ENCODE measurements around the gene DCD. TPM values are rescaled to one million over a fixed set of nuclear protein-coding genes. Genes with fewer than 3 reads are reported as not detected.

DCD gene
- total and polyA plus RNA-seq, 10 of the 15 experiments (the other 5 are each of a cell fraction or from before 2014, with no cell fraction given) = not detected

DNA sequence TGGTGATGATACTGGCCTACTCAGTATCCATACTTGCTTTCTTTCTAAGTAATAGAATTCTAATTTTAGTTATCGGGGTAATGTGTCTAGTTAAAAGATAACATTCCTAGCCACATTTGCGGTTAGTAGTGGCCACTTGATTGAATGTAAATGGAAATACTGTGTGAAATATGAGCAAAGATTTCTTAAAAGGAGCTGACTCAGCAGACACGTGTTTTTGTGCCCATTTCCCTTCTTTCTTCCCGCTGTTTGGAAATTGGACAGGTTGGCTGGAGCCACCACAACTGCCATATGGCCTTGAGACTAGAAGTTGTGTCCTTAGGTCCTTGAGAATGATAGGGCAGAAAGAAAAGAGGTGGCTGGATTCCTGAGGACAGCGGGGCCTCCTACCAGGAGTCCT lies 19.8 kb upstream of the DCD start (continued):
- TF ChIP-seq NFXL1 (IDR thresholded peaks at IDR 0.05; ENCODE audit: borderline replicate concordance) (no peak), FOXK2 (IDR thresholded peaks at IDR 0.05) (no peak), NR2F1 (conservative IDR thresholded peaks at IDR 0.05) (no peak), BACH1 (IDR thresholded peaks at IDR 0.05; ENCODE audit: borderline replicate concordance) (no peak), ZSCAN29 (IDR thresholded peaks at IDR 0.05) (no peak)
- TF ChIP-seq, protein P1, sequence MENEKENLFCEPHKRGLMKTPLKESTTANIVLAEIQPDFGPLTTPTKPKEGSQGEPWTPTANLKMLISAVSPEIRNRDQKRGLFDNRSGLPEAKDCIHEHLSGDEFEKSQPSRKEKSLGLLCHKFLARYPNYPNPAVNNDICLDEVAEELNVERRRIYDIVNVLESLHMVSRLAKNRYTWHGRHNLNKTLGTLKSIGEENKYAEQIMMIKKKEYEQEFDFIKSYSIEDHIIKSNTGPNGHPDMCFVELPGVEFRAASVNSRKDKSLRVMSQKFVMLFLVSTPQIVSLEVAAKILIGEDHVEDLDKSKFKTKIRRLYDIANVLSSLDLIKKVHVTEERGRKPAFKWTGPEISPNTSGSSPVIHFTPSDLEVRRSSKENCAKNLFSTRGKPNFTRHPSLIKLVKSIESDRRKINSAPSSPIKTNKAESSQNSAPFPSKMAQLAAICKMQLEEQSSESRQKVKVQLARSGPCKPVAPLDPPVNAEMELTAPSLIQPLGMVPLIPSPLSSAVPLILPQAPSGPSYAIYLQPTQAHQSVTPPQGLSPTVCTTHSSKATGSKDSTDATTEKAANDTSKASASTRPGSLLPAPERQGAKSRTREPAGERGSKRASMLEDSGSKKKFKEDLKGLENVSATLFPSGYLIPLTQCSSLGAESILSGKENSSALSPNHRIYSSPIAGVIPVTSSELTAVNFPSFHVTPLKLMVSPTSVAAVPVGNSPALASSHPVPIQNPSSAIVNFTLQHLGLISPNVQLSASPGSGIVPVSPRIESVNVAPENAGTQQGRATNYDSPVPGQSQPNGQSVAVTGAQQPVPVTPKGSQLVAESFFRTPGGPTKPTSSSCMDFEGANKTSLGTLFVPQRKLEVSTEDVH (IDR thresholded peaks at IDR 0.05; ENCODE audit: low read depth, partially characterized antibody) = no peak
- TF ChIP-seq, protein P2, sequence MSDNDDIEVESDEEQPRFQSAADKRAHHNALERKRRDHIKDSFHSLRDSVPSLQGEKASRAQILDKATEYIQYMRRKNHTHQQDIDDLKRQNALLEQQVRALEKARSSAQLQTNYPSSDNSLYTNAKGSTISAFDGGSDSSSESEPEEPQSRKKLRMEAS (IDR thresholded peaks at IDR 0.05; ENCODE audit: low read depth, low read length) = no peak

DNA sequence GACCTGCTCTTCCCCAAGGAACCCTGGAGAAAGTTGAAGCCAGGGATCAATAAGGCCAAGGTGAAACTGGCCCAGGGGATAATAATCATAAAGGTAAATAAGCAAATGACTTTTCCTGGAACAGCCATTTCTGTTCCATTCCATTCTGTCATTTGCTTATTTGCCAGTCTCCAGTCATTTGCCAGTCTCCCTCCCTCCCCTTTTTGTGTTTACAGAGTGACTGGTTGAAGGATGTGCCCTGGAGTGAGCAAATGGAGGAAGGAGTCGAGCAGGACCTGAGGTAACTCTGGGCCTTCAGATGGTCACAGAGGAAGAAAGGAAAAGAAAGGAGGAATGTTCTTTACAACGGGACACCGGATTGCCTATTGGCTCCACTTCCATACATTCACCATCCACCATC lies 17.8 kb upstream of the DCD start:
- no peaks in the 10 kb centered on the region for H4K20me1 ChIP-seq (ENCODE audit: control insufficient read depth, insufficient read depth)
- ChIA-PET SMC1A (ENCODE audit: uncharacterized antibody, unreplicated experiment) (no interaction called here), CTCF (no interaction called here), POLR2A (no interaction called here), RAD21 (ENCODE audit: unreplicated experiment) (no interaction called here)
- no peak overlapping the region for H3K4me3 ChIP-seq
- H3K9me3 ChIP-seq (replicated peaks; ENCODE audit: control insufficient read depth, insufficient read depth, low read length) = no peaks in the 10 kb centered on the region; the same call in 2 of the 3 replicates
- no peaks in the 10 kb centered on the region for H3K27me3 ChIP-seq (replicated peaks in 1 of 2; ENCODE audit: control insufficient read depth in 2 of 2, insufficient read depth in 2 of 2, low read length in 1 of 2)
- H2AFZ ChIP-seq (ENCODE audit: control insufficient read depth, low read depth, low read length) = no peak overlapping the region
- no peak for ATAC-seq
- DNase-seq (ENCODE audit: low read depth, low spot score) = no peak
- H3K36me3 ChIP-seq (ENCODE audit: control insufficient read depth in 2 of 2, insufficient read depth in 2 of 2, low read length in 1 of 2) = no peaks in the 10 kb centered on the region
- FAIRE-seq = no peak
- no TSS peak for BruUV-seq (replicated peaks)
- H3K4me2 ChIP-seq (ENCODE audit: control insufficient read depth, insufficient read depth) = no peak overlapping the region
- H3K4me1 ChIP-seq (ENCODE audit: control insufficient read depth, insufficient read depth, low read length) = peaks cover 6% of the 10 kb centered on the region; the same call in 1 of the 2 replicates
- in situ Hi-C loops (cut with MboI) = no loop called here
- no peaks in the 10 kb centered on the region for H3K79me2 ChIP-seq (ENCODE audit: control insufficient read depth, insufficient read depth, low read length)
- H3K9ac ChIP-seq (ENCODE audit: control insufficient read depth, insufficient read depth, low read length) = no peak overlapping the region
- H3K27ac ChIP-seq (ENCODE audit: control insufficient read depth, insufficient read depth) = no peak overlapping the region
- 55% methylated on average over 3 of the region's 3 CpGs for WGBS (ENCODE audit: insufficient coverage, insufficient replicate concordance, low lambda C conversion rate, missing lambda C conversion rate)
- intact Hi-C loops (cut with micrococcal nuclease; ENCODE audit: unreplicated experiment) = no loop called here
- TF ChIP-seq RCOR1 (conservative IDR thresholded peaks at IDR 0.05; ENCODE audit: low read depth, low read length) (no peak), HDGF (IDR thresholded peaks at IDR 0.05) (no peak), SMARCA5 (IDR thresholded peaks at IDR 0.05) (no peak), NFXL1 (IDR thresholded peaks at IDR 0.05; ENCODE audit: borderline replicate concordance) (no peak), JUND (IDR thresholded peaks at IDR 0.05; ENCODE audit: low read depth, low read length) (no peak), ETV6 (conservative IDR thresholded peaks at IDR 0.05 in 1 of 2, IDR thresholded peaks at IDR 0.05 in 1 of 2; ENCODE audit: borderline replicate concordance in 1 of 2, low read depth in 1 of 2) (no peak), FOXM1 (IDR thresholded peaks at IDR 0.05; ENCODE audit: low read depth, low read length) (no peak), RUNX3 (IDR thresholded peaks at IDR 0.05; ENCODE audit: low read length) (no peak), MXI1 (IDR thresholded peaks at IDR 0.05; ENCODE audit: low read depth, low read length) (no peak), SMC3 (IDR thresholded peaks at IDR 0.05; ENCODE audit: borderline replicate concordance, low read length) (no peak), SREBF2 (IDR thresholded peaks at IDR 0.05; ENCODE audit: low read length) (no peak)
- TF ChIP-seq, protein P3, sequence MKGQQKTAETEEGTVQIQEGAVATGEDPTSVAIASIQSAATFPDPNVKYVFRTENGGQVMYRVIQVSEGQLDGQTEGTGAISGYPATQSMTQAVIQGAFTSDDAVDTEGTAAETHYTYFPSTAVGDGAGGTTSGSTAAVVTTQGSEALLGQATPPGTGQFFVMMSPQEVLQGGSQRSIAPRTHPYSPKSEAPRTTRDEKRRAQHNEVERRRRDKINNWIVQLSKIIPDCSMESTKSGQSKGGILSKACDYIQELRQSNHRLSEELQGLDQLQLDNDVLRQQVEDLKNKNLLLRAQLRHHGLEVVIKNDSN (IDR thresholded peaks at IDR 0.05; ENCODE audit: borderline replicate concordance, extremely low read length, insufficient read depth, low read depth, low read length) = no peak
- TF ChIP-seq, protein P4, sequence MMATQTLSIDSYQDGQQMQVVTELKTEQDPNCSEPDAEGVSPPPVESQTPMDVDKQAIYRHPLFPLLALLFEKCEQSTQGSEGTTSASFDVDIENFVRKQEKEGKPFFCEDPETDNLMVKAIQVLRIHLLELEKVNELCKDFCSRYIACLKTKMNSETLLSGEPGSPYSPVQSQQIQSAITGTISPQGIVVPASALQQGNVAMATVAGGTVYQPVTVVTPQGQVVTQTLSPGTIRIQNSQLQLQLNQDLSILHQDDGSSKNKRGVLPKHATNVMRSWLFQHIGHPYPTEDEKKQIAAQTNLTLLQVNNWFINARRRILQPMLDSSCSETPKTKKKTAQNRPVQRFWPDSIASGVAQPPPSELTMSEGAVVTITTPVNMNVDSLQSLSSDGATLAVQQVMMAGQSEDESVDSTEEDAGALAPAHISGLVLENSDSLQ (IDR thresholded peaks at IDR 0.05) = no peak
